ENCODE measurements around the gene EFCAB6. TPM values are rescaled to one million over a fixed set of nuclear protein-coding genes. Genes with fewer than 3 reads are reported as not detected.

EFCAB6 gene
- total and polyA plus RNA-seq, 10 of the 15 experiments (the other 5 are each of a cell fraction or from before 2014, with no cell fraction given), result 0.05 to 0.42 (median 0.19) TPM

GRCh38 chr22:43783777-43784176 lies 28.3 kb downstream of the EFCAB6 start:
- Histone ChIP-seq H3K9me3 (replicated peaks; ENCODE audit: control insufficient read depth, insufficient read depth, low read length) (no peaks in the 10 kb centered on the region), H3K27me3 (replicated peaks in 1 of 2; ENCODE audit: control insufficient read depth in 2 of 2, insufficient read depth in 2 of 2, low read length in 1 of 2) (no peaks in the 10 kb centered on the region), H2AFZ (ENCODE audit: control insufficient read depth, low read depth, low read length) (no peak overlapping the region), H3K4me1 (ENCODE audit: control insufficient read depth, insufficient read depth, low read length) (no peaks in the 10 kb centered on the region), H3K4me2 (ENCODE audit: control insufficient read depth, insufficient read depth) (no peak overlapping the region), H3K27ac (ENCODE audit: control insufficient read depth, insufficient read depth) (no peak overlapping the region), H3K4me3 (no peak overlapping the region), H4K20me1 (ENCODE audit: control insufficient read depth, insufficient read depth) (no peaks in the 10 kb centered on the region), H3K36me3 (ENCODE audit: control insufficient read depth in 2 of 2, insufficient read depth in 2 of 2, low read length in 1 of 2) (no peaks in the 10 kb centered on the region), H3K9ac (ENCODE audit: control insufficient read depth, insufficient read depth, low read length) (no peak overlapping the region), H3K79me2 (ENCODE audit: control insufficient read depth, insufficient read depth, low read length) (no peaks in the 10 kb centered on the region)
- RAD21 ChIA-PET (ENCODE audit: unreplicated experiment), result no interaction called here
- BruUV-seq (replicated peaks), result no TSS peak
- no peak for ATAC-seq
- no peak for DNase-seq (ENCODE audit: low read depth, low spot score)
- TF ChIP-seq CTCF (IDR thresholded peaks at IDR 0.05 in 2 of 3, conservative IDR thresholded peaks at IDR 0.05 in 1 of 3; ENCODE audit: control insufficient read depth in 2 of 3, extremely low read depth in 1 of 3, insufficient read depth in 1 of 3, low read depth in 3 of 3, low read length in 3 of 3) (0 out of 6 replicates have a peak, but pooled peaks of 2 of the 3 experiments have one; percentile 5), ZSCAN29 (IDR thresholded peaks at IDR 0.05) (no peak)
- FAIRE-seq, result no peak
- SMC1A ChIA-PET (ENCODE audit: uncharacterized antibody, unreplicated experiment), result no interaction called here
- POLR2A ChIA-PET, result no interaction called here
- WGBS (ENCODE audit: insufficient coverage, insufficient replicate concordance, low lambda C conversion rate, missing lambda C conversion rate), result 87% methylated on average over 2 of the region's 2 CpGs
- CTCF ChIA-PET, result interaction anchor here (1.5 kb wide), 1 partner anchor 32 kb away, joined by 3 read pairs; no protein-coding TSS in a partner anchor
- in situ Hi-C loops (cut with MboI), result no loop called here
- intact Hi-C loops (cut with micrococcal nuclease; ENCODE audit: unreplicated experiment), result no loop called here

GRCh38 chr22:43782448-43782847 lies 29.7 kb downstream of the EFCAB6 start:
- DNase-seq (ENCODE audit: low read depth, low spot score) (no peak), ATAC-seq (no peak), FAIRE-seq (no peak)
- in situ Hi-C loops (cut with MboI), result no loop called here
- H3K4me1 ChIP-seq (ENCODE audit: control insufficient read depth, insufficient read depth, low read length), result no peaks in the 10 kb centered on the region
- no peaks in the 10 kb centered on the region for H3K79me2 ChIP-seq (ENCODE audit: control insufficient read depth, insufficient read depth, low read length)
- WGBS (ENCODE audit: insufficient coverage, insufficient replicate concordance, low lambda C conversion rate, missing lambda C conversion rate), result 15% methylated on average over 3 of the region's 3 CpGs
- H3K9me3 ChIP-seq (replicated peaks; ENCODE audit: control insufficient read depth, insufficient read depth, low read length), result no peaks in the 10 kb centered on the region
- H3K27me3 ChIP-seq (replicated peaks in 1 of 2; ENCODE audit: control insufficient read depth in 2 of 2, insufficient read depth in 2 of 2, low read length in 1 of 2), result no peaks in the 10 kb centered on the region
- RAD21 ChIA-PET (ENCODE audit: unreplicated experiment), result no interaction called here
- BruUV-seq (replicated peaks), result no TSS peak
- H3K27ac ChIP-seq (ENCODE audit: control insufficient read depth, insufficient read depth), result no peak overlapping the region
- H3K36me3 ChIP-seq (ENCODE audit: control insufficient read depth in 2 of 2, insufficient read depth in 2 of 2, low read length in 1 of 2), result no peaks in the 10 kb centered on the region
- H2AFZ ChIP-seq (ENCODE audit: control insufficient read depth, low read depth, low read length), result no peak overlapping the region
- POLR2A ChIA-PET, result no interaction called here
- SMC1A ChIA-PET (ENCODE audit: uncharacterized antibody, unreplicated experiment), result no interaction called here
- H3K9ac ChIP-seq (ENCODE audit: control insufficient read depth, insufficient read depth, low read length), result no peak overlapping the region
- no peak overlapping the region for H3K4me2 ChIP-seq (ENCODE audit: control insufficient read depth, insufficient read depth)
- intact Hi-C loops (cut with micrococcal nuclease; ENCODE audit: unreplicated experiment), result no loop called here
- H4K20me1 ChIP-seq (ENCODE audit: control insufficient read depth, insufficient read depth), result no peaks in the 10 kb centered on the region
- no peak overlapping the region for H3K4me3 ChIP-seq
- CTCF ChIA-PET, result interaction anchor here (1.5 kb wide), 1 partner anchor 31 kb away, joined by 3 read pairs; no protein-coding TSS in a partner anchor
- TF ChIP-seq SUZ12 (IDR thresholded peaks at IDR 0.05; ENCODE audit: unreplicated experiment) (no peak), PBX3 (IDR thresholded peaks at IDR 0.05; ENCODE audit: insufficient replicate concordance, low read depth, low read length) (no peak), EP300 (IDR thresholded peaks at IDR 0.05; ENCODE audit: borderline replicate concordance in 1 of 2, control insufficient read depth in 1 of 2, low read depth in 2 of 2, low read length in 2 of 2) (no peak)
- TF ChIP-seq, protein P1, sequence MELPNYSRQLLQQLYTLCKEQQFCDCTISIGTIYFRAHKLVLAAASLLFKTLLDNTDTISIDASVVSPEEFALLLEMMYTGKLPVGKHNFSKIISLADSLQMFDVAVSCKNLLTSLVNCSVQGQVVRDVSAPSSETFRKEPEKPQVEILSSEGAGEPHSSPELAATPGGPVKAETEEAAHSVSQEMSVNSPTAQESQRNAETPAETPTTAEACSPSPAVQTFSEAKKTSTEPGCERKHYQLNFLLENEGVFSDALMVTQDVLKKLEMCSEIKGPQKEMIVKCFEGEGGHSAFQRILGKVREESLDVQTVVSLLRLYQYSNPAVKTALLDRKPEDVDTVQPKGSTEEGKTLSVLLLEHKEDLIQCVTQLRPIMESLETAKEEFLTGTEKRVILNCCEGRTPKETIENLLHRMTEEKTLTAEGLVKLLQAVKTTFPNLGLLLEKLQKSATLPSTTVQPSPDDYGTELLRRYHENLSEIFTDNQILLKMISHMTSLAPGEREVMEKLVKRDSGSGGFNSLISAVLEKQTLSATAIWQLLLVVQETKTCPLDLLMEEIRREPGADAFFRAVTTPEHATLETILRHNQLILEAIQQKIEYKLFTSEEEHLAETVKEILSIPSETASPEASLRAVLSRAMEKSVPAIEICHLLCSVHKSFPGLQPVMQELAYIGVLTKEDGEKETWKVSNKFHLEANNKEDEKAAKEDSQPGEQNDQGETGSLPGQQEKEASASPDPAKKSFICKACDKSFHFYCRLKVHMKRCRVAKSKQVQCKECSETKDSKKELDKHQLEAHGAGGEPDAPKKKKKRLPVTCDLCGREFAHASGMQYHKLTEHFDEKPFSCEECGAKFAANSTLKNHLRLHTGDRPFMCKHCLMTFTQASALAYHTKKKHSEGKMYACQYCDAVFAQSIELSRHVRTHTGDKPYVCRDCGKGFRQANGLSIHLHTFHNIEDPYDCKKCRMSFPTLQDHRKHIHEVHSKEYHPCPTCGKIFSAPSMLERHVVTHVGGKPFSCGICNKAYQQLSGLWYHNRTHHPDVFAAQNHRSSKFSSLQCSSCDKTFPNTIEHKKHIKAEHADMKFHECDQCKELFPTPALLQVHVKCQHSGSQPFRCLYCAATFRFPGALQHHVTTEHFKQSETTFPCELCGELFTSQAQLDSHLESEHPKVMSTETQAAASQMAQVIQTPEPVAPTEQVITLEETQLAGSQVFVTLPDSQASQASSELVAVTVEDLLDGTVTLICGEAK (IDR thresholded peaks at IDR 0.05; ENCODE audit: borderline replicate concordance), result no peak

Data from GM12878 (cell line).